ENCODE results near the gene PLK2.

PLK2 gene
- 140 reads per million, percentile 88 among the genes with 10 or more reads in this experiment for total RNA-seq

DNA sequence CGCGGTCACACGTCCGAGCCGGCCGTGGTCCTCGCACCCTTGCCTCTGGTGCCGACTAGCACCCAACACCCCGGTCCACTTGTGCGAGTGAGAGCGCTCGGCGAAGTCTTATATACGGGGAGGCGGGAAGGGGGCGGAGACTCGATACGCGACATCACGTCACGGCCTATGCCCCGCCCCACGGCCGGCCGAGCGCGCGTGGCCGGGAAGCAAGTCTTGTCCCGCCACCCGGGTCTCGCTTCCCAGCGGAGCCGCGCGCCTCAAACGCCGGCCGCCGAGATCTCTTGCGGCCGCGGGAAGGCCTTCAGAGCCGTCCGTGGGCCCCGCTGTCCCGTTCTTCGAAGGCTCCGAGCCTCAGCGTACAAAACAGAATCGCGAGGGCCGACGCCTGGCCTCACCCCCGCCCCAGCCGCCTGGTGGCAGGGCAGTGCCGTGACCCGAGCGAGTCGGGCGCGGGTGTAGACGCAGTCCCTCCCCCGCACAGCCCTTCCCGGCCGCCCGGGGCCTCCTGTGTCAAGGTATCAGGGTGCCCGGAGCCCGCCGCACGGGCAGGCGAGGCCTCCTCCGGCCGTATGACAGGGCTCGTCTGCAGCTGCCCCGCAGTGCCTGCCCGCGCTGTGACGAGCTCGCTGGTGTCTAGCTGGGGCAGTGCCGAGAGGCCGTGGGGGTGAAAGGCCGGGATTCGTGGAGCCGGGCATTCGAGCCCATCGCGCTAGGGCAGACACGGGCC is at the start of gene PLK2:
Gene PLK2 (minus strand): TSS at position 85 of the 730 bp plus-strand sequence. CDS start 127 bp downstream, outside the sequence.
- DNase-seq: peak; percentile 86

DNA sequence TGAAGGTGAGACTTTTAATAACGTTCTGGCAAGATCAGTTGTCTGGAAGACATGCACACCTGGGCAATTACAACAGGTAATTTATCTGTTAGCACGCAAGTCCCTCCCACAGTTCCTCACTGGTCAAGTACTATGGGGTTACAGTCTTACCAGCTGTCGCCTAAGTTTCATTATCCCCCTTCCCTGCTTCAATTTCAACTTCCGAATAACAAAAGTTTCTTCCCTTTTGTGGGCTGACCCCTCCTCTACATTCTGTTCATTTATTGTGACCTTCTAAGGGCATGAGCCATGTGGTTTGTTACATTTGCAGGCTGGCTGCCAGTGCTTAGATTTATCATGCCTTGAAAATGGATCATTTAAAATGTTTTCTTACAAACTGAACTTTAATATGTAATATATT is 47.8 kb upstream of the PLK2 start:
- DNase-seq: no peak

DNA sequence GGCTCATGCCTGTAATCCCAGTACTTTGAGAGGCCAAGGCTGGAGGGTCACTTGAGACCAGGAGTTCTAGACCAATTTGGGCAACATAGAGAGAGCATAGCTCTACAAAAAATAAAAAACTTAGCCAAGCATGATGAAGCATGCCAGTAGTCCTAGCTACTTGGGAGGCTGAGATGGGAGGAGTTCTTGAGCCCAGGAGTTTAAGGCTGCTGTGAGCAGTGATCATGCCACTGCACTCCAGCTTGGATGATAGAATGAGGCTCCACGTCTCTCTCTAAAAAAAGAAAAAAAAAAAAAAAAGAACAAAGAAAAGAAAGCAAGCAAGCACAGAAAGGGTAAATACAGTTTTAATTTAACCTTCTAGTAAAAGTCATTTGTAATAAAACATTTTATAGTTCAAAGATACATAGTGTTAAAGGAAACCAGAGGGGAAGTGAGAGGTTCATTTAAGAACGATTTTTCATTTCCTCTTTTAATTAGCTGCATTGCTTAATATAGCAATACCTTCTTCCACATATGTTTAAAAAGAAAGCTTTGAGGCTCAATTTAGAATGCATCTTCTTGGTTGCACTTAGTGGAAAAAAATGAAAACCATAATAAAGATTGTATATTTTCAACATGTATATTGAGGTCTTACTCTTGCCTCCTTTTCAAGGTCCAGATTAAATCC is 46.2 kb upstream of the PLK2 start:
- DNase-seq: no peak

- no peak for DNase-seq
These were observed 45.6 kb upstream of the PLK2 start for GRCh38 chr5:58505502-58505901.

- DNase-seq: no peak
These were observed 44.9 kb upstream of the PLK2 start for GRCh38 chr5:58504766-58505165.

- DNase-seq: no peak
These were observed 43.6 kb upstream of the PLK2 start for GRCh38 chr5:58503390-58504046.

DNA sequence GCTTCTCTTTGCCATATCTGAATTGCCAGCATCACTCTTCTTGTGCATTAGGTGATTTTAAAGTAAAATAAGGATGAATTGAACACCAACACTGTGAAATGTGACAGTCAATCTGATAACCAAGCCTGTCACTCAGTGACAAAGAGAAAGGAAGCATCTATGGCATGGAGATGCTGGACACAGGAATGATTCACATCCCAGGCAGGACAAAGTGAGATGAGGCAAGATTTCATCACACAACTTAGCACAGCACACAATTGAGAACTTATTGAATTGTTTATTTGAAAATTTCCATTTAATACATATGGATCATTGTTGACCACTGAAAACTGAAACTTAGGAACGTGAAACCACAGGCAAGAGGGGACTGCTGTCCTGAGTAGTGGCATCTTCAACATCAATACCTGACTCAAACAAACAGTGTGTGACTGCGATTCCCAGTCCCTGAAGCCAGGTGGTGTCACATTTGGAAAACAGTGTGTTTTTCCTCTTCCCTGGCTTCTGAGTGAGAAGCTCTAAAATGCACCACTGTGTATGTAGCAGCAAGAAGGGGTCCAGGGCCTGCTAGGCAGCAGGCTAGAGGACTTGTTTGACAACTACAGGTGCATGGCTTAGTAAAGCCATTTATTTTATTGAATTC is 42.0 kb upstream of the PLK2 start:
- no peak for DNase-seq

DNA sequence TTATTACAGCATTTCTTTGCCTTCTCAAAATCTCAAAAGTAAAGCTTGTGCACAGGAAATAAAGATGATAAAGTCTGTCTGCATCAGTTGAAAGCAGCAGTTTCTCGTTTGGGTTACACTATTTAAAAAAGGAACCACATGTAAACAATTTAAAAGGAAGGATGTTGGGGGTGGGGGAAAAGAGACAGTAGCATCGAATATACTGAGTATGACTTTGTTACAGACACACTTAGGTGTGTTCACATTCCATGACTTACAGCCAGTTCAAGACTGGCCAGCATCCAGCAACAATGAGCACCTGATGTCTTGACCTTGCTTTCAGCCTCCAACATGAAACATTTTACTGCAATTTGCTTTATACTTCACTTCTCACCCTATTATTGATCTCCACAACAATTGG is 40.1 kb upstream of the PLK2 start:
- DNase-seq: no peak

DNA sequence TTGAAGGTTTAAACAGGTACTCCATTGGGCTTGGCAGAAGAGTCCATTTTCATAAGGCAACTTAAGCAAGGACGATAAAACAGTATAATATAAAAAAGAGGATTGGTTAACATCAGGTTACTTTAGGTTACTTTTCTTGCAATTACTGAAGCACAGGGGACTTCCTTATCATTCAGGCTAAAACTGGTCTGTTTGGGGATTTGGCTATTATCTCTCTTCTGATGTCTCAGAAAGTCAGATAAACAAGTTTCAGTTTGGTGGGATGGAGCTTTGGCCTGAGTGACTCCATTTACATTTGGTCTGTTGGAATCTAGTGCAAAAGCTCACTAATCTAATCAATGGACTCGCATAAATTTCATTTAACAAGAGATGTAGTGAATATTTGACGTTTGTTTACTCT is 39.3 kb upstream of the PLK2 start:
- no peak for DNase-seq

GRCh38 chr5:58498340-58498942 is 38.6 kb upstream of the PLK2 start:
- DNase-seq: no peak

DNA sequence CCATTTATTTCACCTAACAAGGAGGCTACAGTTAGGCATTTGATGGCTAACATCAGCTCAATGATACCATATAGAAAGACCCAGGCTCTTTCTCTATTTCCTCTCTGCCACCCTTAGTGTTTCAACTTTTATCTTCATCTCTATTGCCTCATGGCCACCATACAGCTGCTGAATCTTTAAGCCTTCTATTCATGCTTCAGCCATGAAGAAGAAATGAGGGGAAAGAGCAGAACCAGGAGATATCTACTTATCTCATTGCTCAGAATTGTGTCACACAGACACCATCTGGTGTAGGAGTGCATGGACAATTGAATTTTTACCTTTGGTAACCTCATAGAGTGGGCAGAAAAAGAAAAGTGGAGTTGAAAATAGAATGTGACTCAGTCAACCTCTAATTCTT is 38.0 kb upstream of the PLK2 start:
- no peak for DNase-seq

GRCh38 chr5:58497386-58497785 is 37.5 kb upstream of the PLK2 start:
- no peak for DNase-seq

- no peak for DNase-seq
These were observed 36.6 kb upstream of the PLK2 start for GRCh38 chr5:58496488-58496887.

DNA sequence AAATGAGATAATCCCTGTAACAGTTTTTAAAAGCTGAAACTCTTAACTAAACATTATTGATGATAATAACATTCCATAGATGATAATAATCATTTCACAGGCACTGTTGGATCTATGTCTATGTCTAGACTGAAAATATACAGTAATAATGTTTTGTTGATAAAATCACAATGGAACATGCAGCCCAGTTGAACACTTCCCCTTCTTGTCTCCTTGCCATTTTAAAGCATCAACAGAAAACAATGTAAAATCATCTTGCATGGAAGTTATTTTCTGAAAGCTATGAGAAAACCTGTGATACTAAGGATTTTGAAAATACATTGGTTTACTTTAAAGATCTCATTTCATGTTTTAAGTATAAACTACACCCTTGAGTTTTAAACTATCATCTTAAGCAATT is 33.3 kb upstream of the PLK2 start:
- no peak for DNase-seq

DNA sequence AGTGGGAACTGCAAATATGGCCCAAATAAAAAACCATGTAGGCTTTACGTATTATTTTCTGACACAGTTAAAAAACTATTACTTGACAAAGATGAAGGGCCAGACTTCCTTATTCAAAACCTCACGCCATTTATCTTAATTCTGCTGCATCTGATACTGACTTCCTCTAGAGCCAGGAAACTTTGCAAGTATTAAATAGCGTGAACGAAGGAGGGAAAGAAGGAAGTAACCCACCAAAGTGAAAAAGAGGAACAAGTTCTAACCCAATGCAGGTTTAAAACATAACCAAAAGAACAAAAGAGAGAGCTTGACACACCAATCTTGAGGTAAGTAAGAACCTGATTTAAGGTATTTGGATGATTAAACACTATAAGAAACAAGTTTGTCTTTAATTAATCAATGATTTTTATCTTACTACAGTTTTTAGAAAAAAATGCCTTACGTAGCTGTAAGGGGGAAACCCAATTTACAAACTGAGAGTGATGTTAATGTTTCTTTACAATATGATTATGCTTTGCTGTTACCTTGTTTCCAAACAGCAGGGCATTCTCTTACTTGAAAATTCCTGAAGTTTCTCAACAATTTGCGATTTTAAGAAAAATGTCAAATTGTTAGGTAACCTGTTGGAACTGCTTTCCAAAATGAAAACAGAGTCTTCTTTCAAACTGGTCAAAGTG is 31.5 kb upstream of the PLK2 start, which contains the start of gene GAPT:
Gene GAPT (plus strand): TSS at position 220 of the 677 bp plus-strand sequence. CDS start 3,102 bp downstream, outside the sequence.
- DNase-seq: no peak

- DNase-seq: no peak
These were observed 30.6 kb upstream of the PLK2 start for GRCh38 chr5:58490402-58491050.

DNA sequence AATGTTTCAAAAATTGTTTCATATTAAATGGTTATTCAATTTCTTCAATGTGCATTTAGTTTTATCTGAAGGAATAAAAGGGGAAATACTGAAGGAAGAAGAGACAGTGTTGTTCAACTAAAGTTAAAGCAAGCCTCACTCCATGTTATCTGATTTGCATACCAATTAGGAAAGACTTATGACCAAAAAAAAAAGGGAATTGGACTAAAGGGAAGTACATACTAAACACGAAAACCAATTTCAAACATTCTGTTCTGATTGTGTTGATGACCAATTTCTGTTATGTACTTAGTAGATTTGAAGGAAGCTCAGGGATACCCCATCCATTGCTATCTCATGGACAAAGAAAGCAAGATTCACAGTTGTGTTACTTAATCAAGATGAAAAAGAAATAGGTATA is 26.4 kb upstream of the PLK2 start:
- no peak for DNase-seq

DNA sequence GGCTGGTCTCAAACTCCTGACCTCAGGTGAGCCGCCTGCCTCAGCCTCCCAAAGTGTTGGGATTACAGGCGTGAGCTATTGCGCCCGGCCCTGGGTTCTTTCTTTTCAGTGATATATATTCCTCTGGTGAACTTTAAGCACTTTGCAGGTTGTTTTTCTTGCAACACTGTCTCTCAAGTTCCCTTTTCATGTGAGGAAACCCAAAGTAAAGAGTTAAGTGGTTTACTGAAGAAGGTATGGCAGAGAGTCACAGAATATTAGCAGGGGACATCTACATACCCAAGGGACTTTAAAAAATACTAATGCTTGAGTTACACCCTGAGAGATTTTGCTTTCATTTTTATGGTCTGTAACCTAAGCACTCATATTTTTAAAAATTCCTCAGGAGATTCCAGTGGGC is 24.6 kb upstream of the PLK2 start:
- no peak for DNase-seq

GRCh38 chr5:58482536-58482935 is 22.6 kb upstream of the PLK2 start:
- DNase-seq: no peak

GRCh38 chr5:58481828-58482227 is 21.9 kb upstream of the PLK2 start:
- no peak for DNase-seq

GRCh38 chr5:58481066-58481676 is 21.3 kb upstream of the PLK2 start:
- no peak for DNase-seq
